AG04449 (cell line): ENCODE results near the gene C3orf22.

Experiments
- CTCF ChIA-PET: fragments of 350-600 bp; formaldehyde crosslinking; extraction: SDS; loops from one replicate; lab custom pipeline; 2021; ENCODE audit warnings: antibody characterized with exemption; lab: Yijun Ruan, JAX
- POLR2A ChIA-PET: fragments of 400-600, 350-600 bp; formaldehyde crosslinking; extraction: SDS; loops from one replicate; lab custom pipeline; 2020; ENCODE audit warnings: antibody characterized with exemption, inconsistent platforms; lab: Yijun Ruan, JAX
- DNase-seq: peaks from one replicate; pipeline ENCODE4 v3.0.0-alpha.2; 2010; ENCODE audit warnings: low read depth, low spot score
- H3K4me3 ChIP-seq: 2 replicates; pipeline ENCODE4 v1.5.1; 2011; ENCODE audit warnings: low read depth, mild to moderate bottlenecking, control low read depth, low read length
- CTCF ChIP-seq: IDR thresholded peaks from one replicate; pipeline ENCODE4 v1.5.1; 2011; ENCODE audit warnings: mild to moderate bottlenecking, moderate library complexity, low read length, control low read depth, inconsistent platforms; ENCODE audit not compliant: insufficient read depth; ENCODE audit errors: missing control alignments

Gene C3orf22

GRCh38 chr3:126540951-126541627, 17.6 kb downstream of the C3orf22 start:
- CTCF ChIA-PET: interaction anchor here (0.8 to 1.0 kb wide), 2 partner anchors 18 to 139 kb away, joined by 3 to 6 read pairs; no protein-coding TSS in a partner anchor
- DNase-seq: no peak
- no peak overlapping the region for H3K4me3 ChIP-seq
- POLR2A ChIA-PET: no interaction called here
- TF ChIP-seq CTCF: no peak

DNA sequence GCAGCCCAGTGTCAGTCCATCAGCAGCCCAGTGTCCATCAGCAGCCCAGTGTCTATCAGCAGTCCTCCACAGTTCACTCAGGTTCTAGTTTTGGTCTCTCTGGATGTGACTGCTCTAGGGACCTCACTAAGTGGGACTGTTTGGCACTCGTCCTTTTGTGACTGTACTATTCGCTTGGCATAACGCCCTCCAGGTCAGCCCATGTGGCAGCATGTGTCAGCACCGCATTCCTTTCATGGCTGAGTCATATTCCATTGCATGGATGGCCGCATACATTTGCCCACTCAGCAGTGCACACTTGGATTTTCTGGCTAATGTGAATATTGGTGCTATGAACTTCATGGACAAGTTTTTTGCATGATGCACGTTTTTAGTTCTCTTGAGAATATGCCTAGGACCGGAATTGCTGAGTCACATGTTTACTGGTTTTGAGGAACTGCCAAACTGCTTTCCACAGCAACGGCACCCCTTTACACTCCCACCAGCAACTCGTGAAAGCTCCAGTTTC, 18.3 kb downstream of the C3orf22 start:
- DNase-seq: peak; percentile 80
- no peak overlapping the region for H3K4me3 ChIP-seq
- ChIA-PET POLR2A (no interaction called here), CTCF (interaction anchor here (0.8 to 1.0 kb wide), 2 partner anchors 18 to 139 kb away, joined by 3 to 6 read pairs; no protein-coding TSS in a partner anchor)
- no peak for TF ChIP-seq CTCF

GRCh38 chr3:126539558-126540250, 19.0 kb downstream of the C3orf22 start:
- no peak for DNase-seq
- CTCF ChIA-PET: no interaction called here
- POLR2A ChIA-PET: no interaction called here
- no peak for TF ChIP-seq CTCF
- no peak overlapping the region for H3K4me3 ChIP-seq

DNA sequence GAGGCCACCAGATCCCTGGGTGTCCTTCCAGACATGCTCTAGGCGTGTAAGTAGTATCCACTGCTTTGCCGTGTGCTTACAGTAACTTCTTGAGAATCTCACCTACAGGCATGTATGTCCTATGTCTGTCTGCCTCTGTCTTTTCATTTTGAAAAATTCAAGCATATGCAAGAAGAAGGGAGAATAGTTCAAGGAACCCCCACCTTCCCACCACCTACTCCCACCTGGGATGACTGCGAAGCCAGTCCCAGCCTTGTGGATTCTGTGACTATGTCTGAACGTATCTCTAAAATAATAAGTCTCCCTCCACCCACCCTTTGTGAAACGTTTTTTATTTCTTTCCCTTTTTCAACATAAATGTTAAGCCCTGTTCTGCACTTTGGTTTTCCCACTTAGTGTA, 19.8 kb downstream of the C3orf22 start:
- no peak for TF ChIP-seq CTCF
- POLR2A ChIA-PET: no interaction called here
- no peak for DNase-seq
- CTCF ChIA-PET: no interaction called here
- H3K4me3 ChIP-seq: no peak overlapping the region

DNA sequence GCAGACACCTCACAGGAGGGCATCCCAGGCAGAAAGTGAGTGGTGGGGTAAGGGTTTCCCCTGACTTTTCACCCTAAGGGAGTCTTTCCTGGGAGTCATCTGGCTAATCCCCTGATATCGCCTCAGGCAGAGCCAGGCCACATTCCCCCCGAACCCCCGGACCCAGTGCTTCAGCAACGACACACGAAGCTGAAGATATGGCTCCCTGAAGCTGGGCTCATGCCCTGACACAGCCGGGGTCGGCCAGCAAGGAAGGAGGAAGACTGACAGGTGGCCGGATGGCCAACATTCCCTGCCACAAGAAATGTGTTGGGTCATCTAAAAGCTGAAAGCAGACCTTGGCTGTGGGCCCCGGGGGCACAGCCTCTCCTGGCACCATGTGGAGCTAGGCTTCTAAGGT, 20.4 kb downstream of the C3orf22 start:
- POLR2A ChIA-PET: no interaction called here
- no peak for TF ChIP-seq CTCF
- no peak for DNase-seq
- H3K4me3 ChIP-seq: no peak overlapping the region
- CTCF ChIA-PET: interaction anchor here (1.9 kb wide), 1 partner anchor 16 kb away, joined by 7 read pairs; no protein-coding TSS in a partner anchor

DNA sequence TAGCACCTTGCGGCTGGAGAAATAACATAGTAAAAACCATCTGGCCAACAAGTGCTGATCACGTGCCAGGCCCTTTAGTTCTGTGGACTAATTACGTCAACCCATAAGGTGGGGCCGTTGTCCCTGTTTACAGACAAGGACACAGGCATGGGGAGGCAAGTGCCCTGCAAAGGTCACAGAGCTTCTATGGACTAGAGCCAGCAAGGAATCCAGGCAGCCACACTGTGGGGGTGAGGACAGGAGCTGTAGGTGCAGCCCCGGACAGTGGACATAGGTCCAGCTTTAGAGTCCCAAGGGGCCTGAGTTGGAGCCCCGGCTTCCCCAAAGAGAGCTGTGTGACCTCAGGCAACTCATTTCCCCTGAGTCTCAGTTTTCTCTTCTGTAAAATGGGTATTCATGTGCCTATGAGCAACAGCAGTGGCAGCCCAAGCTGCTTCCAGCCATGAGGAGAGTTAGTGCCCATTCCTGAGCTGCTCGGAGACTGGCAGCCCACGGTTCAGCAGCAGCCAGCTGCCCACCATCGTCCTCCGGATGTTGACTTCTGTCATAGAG, 20.9 kb downstream of the C3orf22 start:
- H3K4me3 ChIP-seq: no peak overlapping the region
- POLR2A ChIA-PET: no interaction called here
- TF ChIP-seq CTCF: no peak
- no peak for DNase-seq
- CTCF ChIA-PET: interaction anchor here (1.2 to 1.9 kb wide), 2 partner anchors 15 to 116 kb away, joined by 4 to 7 read pairs; no protein-coding TSS in a partner anchor
